Urinary bladder (tissue), 4 donors: Measurements from ENCODE around the gene UBE2QL1. TPM values are rescaled to one million over a fixed set of nuclear protein-coding genes. Genes with fewer than 3 reads are reported as not detected.

Experiments used
- DNase-seq: peaks from one replicate; pipeline ENCODE4 v3.0.0-alpha.2; 2015; ENCODE audit errors: extremely low spot score
- H3K27ac ChIP-seq: one replicate; pipeline ENCODE4 v1.5.1; 2013; ENCODE audit warnings: low read depth, mild to moderate bottlenecking, moderate library complexity
- H3K36me3 ChIP-seq: one replicate; pipeline ENCODE4 v1.6.1; 2013; ENCODE audit warnings: mild to moderate bottlenecking, moderate library complexity; ENCODE audit not compliant: insufficient read depth
- H3K4me1 ChIP-seq: one replicate; pipeline ENCODE4 v1.6.1; 2013; ENCODE audit warnings: mild to moderate bottlenecking, moderate library complexity; ENCODE audit not compliant: insufficient read depth
- H3K4me3 ChIP-seq: one replicate; pipeline ENCODE4 v1.5.1; 2013; ENCODE audit warnings: low read depth, low read length
- WGBS: extraction: QIAGEN DNeasy Blood & Tissue Kit; methylation state at CpG from one replicate; pipeline ENCODE4 v1.1.7; 2013; 5-methylcytosine and 5-hydroxymethylcytosine counted together
- polyA plus RNA-seq: library from polyadenylated mRNA; stranded (reverse); fragments of 200-250 nt; gene quantifications from one replicate; pipeline ENCODE4 v1.2.3, GENCODE V29; 2013
- total RNA-seq: library from RNA; depleted of rRNA; stranded (reverse); fragments of >200 nt; gene quantifications from one replicate; pipeline ENCODE4 v1.2.3, GENCODE V29; 2014
- donor health status: healthy with polysubstance abuse.
- donor health status: healthy.

The UBE2QL1 gene
- total and polyA plus RNA-seq, 2 donors: 0.46 to 0.48 TPM

DNA sequence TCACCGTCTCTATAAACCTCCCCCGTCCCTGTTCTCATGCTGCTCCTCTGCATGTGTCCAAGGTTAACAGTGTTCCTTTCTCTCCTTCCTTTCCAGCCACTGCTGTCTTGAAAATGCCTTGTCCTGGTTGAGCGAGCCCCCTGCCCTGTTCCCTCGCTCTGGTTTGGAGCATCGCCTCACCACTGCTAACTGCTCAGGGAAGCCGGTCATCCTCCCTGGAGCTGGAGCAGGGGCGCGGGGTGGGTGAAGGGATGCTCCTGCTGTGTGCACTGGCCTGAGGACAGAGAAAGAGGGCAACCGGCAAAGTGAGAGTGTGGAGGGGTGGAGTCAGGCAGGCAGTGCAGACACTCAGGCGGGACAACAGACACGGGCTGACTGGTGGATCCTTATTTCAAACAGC is 19.4 kb downstream of the UBE2QL1 start:
- H3K36me3 ChIP-seq: no peaks in the 10 kb centered on the region
- no peaks in the 10 kb centered on the region for H3K4me1 ChIP-seq
- DNase-seq: no peak
- no peak overlapping the region for H3K27ac ChIP-seq
- WGBS: 43% methylated on average over 11 of the region's 11 CpGs
- H3K4me3 ChIP-seq: no peak overlapping the region

DNA sequence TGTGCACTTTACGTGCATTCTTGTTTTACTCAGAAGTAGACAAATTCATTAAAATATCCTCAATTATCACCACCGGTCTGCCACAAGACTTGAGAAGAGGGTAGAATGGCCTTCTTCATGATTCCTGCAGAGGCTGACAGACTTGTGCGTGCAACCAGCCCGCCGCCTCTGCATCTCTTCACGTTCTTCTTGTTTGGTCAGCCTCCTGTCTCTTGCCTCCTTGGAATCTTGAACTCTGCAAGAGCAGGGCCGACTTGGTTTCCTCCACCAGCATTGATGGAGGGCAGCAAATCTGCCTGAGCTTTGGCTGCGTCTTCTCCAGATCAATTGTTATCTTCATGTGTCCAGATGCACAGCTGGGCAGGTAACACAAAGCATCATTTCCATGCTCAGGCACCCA is 20.2 kb downstream of the UBE2QL1 start:
- WGBS: 91% methylated on average over 8 of the region's 8 CpGs
- Histone ChIP-seq H3K4me1 (no peaks in the 10 kb centered on the region), H3K4me3 (no peak overlapping the region), H3K27ac (no peak overlapping the region), H3K36me3 (no peaks in the 10 kb centered on the region)
- DNase-seq: no peak

DNA sequence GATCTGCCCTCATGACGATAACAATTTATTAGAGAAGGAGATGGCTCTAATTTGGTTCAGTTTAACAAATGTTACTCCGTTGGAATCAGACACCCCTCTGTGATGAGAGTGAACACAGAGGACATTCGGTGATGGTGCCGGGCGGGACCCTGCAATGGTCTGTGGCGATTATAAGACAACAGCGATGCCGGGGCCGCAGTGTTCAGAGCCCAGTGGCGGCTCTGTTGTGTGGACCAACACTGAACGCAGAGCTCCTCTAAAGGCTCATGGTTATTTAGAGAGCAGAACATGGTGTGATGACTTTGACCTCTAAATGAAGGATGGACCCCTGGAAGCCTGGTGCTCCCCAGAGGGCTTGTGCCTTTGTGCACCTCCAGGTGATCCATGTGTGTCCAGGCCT is 21.2 kb downstream of the UBE2QL1 start:
- H3K4me3 ChIP-seq: no peak overlapping the region
- no peaks in the 10 kb centered on the region for H3K36me3 ChIP-seq
- DNase-seq: no peak
- H3K27ac ChIP-seq: no peak overlapping the region
- WGBS: 94% methylated on average over 11 of the region's 11 CpGs
- no peaks in the 10 kb centered on the region for H3K4me1 ChIP-seq

- Histone ChIP-seq H3K27ac (no peak overlapping the region), H3K36me3 (no peaks in the 10 kb centered on the region), H3K4me3 (no peak overlapping the region), H3K4me1 (no peaks in the 10 kb centered on the region)
- no peak for DNase-seq
- WGBS: 90% methylated on average over 4 of the region's 4 CpGs
Observed at GRCh38 chr5:6470672-6471071, 22.0 kb downstream of the UBE2QL1 start.

GRCh38 chr5:6471252-6471651 is 22.6 kb downstream of the UBE2QL1 start:
- no peak for DNase-seq
- WGBS: 98% methylated on average over 1 of the region's 1 CpG
- Histone ChIP-seq H3K4me3 (no peak overlapping the region), H3K27ac (no peak overlapping the region), H3K36me3 (no peaks in the 10 kb centered on the region), H3K4me1 (no peaks in the 10 kb centered on the region)

- Histone ChIP-seq H3K4me1 (no peaks in the 10 kb centered on the region), H3K4me3 (no peak overlapping the region), H3K27ac (no peak overlapping the region), H3K36me3 (no peaks in the 10 kb centered on the region)
- no peak for DNase-seq
- WGBS: 71% methylated on average over 5 of the region's 5 CpGs
Observed at GRCh38 chr5:6472792-6473191, 24.1 kb downstream of the UBE2QL1 start.

DNA sequence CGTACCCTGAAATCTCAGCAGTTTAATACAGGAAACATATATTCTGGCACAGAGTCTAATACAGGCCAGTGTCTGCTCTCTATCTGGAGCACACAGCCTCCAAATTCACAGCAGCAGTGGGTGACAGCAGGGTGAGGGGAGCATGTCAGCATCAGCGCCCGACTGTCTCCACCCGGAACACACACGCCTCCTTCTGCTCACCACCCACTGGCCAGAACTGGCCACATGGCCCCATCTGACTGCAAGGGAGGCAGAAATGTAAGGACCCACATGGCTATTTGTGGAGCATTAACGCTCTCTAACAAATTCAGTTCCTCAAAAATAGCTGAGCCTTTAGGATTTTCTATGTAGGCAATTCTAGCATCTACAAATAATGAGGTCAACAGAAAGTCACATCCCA is 24.6 kb downstream of the UBE2QL1 start:
- no peak for DNase-seq
- no peaks in the 10 kb centered on the region for H3K4me1 ChIP-seq
- no peaks in the 10 kb centered on the region for H3K36me3 ChIP-seq
- 78% methylated on average over 6 of the region's 6 CpGs for WGBS
- no peak overlapping the region for H3K4me3 ChIP-seq
- H3K27ac ChIP-seq: no peak overlapping the region

DNA sequence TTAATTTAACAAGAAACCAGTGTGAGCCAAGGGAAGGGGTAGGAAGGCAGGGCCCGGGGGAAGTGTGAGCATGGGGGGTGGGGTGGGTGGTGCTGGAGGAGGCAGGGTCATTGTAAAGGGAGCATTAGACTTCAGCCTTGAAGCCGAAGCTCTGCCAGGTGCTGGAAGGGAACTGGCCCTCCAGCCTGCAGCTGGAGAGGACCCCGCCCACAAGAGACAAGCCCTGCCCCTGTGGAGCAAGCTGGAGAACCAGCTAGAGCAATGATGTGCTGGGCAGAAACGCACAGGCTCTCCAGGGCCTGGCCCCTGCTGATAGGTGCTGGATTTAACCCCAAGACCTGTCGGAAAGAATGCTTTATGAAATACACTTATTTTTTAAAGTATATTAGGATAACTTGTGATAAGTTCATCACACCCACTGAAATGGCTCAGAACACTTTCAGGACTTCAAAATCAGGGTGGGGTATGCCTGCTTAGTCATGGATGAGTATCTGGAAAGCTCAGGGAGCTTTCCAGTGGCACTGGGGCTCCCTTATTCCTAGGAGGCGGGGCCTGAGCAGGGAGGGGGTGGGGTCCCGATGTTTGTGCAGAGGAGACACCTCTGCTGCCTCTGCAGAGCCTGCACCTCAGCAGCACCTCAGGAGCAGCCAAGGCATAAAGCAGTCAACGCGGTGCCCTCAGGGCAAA is 27.1 kb downstream of the UBE2QL1 start:
- Histone ChIP-seq H3K36me3 (no peaks in the 10 kb centered on the region), H3K27ac (no peak overlapping the region), H3K4me3 (no peak overlapping the region), H3K4me1 (no peaks in the 10 kb centered on the region)
- DNase-seq: no peak
- 42% methylated on average over 9 of the region's 9 CpGs for WGBS

GRCh38 chr5:6476313-6476661 is 27.6 kb downstream of the UBE2QL1 start:
- 82% methylated on average over 6 of the region's 6 CpGs for WGBS

GRCh38 chr5:6478793-6479192 is 30.1 kb downstream of the UBE2QL1 start:
- Histone ChIP-seq H3K27ac (no peak overlapping the region), H3K4me1 (no peaks in the 10 kb centered on the region), H3K4me3 (no peak overlapping the region), H3K36me3 (no peaks in the 10 kb centered on the region)
- no peak for DNase-seq
- WGBS: 80% methylated on average over 11 of the region's 11 CpGs

More at GRCh38 chr5:6476313-6476661, 27.6 kb downstream of the UBE2QL1 start:
- no peak for DNase-seq
- no peaks in the 10 kb centered on the region for H3K36me3 ChIP-seq
- H3K4me3 ChIP-seq: no peak overlapping the region
- H3K27ac ChIP-seq: no peak overlapping the region
- H3K4me1 ChIP-seq: no peaks in the 10 kb centered on the region

GRCh38 chr5:6480133-6481051 is 31.7 kb downstream of the UBE2QL1 start:
- H3K36me3 ChIP-seq: no peaks in the 10 kb centered on the region
- no peak for DNase-seq
- H3K4me3 ChIP-seq: no peak overlapping the region
- H3K4me1 ChIP-seq: no peaks in the 10 kb centered on the region
- H3K27ac ChIP-seq: no peak overlapping the region
- 80% methylated on average over 15 of the region's 15 CpGs for WGBS

GRCh38 chr5:6482735-6483134 is 34.1 kb downstream of the UBE2QL1 start:
- Histone ChIP-seq H3K36me3 (no peaks in the 10 kb centered on the region), H3K27ac (no peak overlapping the region), H3K4me1 (no peaks in the 10 kb centered on the region), H3K4me3 (no peak overlapping the region)
- no peak for DNase-seq
- 91% methylated on average over 11 of the region's 11 CpGs for WGBS

DNA sequence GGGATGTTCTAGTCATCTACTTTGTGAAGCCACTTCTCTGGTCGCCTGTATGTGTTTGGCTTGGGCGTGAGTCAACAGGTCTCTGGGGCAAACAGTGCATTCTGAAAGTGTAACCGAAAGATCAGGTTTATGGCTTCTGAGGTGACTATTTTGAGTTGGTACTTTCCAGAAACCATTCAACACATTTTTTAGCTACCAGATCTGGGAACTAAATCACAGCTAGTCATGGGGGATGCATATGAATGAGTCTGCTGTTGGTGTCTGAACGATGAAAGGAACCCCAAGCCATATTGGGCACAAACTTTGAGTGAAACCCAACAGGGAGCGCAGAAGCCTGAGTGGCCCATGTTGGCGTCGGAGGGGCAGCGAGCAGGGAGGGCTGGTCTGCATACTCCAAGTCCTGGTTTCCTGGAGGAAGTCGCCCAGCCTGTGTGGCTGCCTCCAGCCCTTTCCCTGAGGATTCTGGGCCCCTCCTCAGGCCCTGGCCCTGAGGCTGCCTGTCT is 35.3 kb downstream of the UBE2QL1 start:
- no peak overlapping the region for H3K27ac ChIP-seq
- H3K4me1 ChIP-seq: no peaks in the 10 kb centered on the region
- no peak overlapping the region for H3K4me3 ChIP-seq
- H3K36me3 ChIP-seq: no peaks in the 10 kb centered on the region
- WGBS: 88% methylated on average over 9 of the region's 9 CpGs
- DNase-seq: no peak

- H3K4me3 ChIP-seq: no peak overlapping the region
- DNase-seq: no peak
- WGBS: 57% methylated on average over 13 of the region's 13 CpGs
Observed at GRCh38 chr5:6484446-6484845, 35.8 kb downstream of the UBE2QL1 start.

More at GRCh38 chr5:6484446-6484845, 35.8 kb downstream of the UBE2QL1 start:
- H3K27ac ChIP-seq: no peak overlapping the region
- H3K4me1 ChIP-seq: no peaks in the 10 kb centered on the region
- H3K36me3 ChIP-seq: no peaks in the 10 kb centered on the region
